GM21528 (cell line): ENCODE data around the gene PPFIA1.
"Not testable (repeated sequence)": the region's sequence is repeated elsewhere in the genome, so short reads cannot be mapped to it uniquely, and the experiment has no call there.

Experiments
- ATAC-seq: cut with Tn5 transposase; IDR thresholded peaks from one replicate; pipeline ENCODE4 v1.9.1; 2021; ENCODE audit warnings: mild to moderate bottlenecking, moderate library complexity; ENCODE audit not compliant: unreplicated experiment, low FRiP score

PPFIA1 gene

DNA sequence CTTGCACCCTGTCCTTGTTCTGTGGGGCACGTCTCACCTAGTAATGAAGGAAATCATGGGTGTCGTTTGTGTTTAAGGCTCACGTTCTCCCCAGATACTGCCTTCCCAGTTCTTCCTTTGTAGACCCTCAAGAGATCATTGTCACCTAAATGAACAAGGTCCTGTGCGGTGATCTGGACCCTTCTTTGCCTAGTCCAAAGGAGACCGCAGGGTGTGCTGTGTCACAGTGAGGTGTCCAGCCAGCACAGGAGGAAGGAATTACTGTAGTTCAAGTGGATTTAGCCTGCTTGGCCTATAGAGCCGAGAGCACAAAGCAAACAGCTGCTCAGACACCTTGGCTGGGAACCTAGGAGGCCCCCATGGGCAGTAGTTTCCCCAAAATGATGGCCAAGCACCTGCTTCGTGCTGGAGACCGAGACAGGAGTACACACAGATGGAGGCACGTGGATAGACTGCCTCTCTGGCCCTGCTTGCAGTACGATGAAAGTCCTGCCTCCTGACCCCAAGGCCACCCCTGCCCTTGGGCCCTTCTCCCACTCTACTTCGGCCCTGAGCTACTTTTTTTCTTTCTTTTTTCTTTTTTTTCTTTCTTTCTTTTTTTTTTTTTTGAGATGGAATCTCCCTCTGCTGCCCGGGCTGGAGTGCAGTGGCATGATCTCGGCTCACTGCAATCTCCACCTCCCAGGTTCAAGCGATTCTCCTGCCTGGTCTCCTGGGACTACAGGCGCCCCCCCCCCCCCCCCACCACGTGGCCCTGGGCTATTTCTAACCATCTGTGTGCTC lies 19.4 kb upstream of the PPFIA1 start:
- ATAC-seq = no peak

DNA sequence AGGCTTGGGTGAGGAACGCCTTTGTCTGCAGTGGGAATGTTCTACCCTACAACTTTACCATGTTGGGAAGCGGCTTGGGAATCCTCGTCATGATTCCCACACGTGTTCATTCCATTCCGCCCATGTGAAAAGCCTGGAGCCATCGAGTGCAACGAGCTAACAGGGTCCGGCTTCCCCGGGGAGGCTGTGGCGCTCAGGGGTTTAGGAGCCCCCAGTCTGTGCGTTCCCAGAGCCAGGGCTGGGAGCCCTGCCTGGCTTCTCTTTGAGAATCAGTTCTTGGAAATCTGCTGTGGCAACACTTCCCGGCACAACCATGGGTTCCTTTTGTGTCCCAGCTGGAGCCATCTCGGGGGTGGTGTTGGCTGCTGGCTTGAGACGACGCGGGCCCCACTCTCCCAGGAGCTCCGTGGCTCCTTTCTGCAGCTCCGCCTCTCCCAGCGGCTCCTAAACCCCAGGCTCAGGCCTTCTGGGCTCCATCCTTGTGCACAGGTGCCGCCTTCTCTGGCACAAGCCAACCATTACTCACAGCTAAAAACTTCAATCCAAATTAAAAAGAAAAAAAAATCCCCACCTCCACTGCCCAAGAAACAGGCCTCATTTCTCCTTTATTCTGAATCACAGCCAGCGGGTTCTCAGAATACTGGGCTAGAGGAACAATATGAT lies 18.7 kb upstream of the PPFIA1 start:
- ATAC-seq = no peak

GRCh38 chr11:70252844-70253243 lies 17.6 kb upstream of the PPFIA1 start:
- ATAC-seq = no peak

GRCh38 chr11:70255477-70256116 lies 14.9 kb upstream of the PPFIA1 start:
- no peak for ATAC-seq

DNA sequence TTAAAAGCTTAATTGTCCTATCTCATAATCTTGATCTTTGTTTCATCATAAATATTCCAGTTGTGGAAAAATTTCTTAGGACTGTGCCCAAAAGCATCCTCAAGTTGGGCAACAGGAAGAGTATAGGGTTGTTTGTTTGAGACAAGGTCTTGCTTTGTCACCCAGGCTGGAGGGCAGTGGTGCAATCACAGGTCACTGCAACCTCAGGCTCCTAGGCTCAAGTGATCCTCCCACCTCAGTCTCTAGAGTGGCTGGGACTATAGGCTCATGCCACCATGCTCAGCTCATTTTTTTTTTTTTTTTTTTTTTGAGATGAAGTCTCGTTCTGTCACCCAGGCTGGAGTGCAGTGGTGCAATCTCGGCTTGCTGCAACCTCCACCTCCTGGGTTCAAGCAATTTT lies 11.4 kb upstream of the PPFIA1 start:
- not testable (repeated sequence) for ATAC-seq

DNA sequence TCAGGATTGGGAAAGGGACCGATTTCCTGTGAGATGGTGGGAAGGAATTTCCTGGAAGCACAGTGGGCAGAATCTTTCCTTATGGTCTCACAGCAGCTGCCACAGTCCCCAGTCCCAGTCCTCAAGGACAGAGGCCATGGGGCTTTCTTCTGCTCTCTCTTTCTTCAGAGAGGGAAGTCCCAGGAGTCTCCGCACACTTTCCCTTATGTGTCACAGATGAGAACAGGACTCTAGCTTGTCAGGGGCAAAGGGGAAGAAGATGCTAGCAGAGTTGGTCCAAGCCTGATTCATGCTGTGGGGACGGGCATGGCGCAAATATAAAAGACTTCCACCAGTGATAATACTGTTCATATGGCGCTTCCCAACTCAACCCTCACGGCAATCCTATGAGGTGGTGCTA lies 7.5 kb upstream of the PPFIA1 start:
- ATAC-seq = no peak

DNA sequence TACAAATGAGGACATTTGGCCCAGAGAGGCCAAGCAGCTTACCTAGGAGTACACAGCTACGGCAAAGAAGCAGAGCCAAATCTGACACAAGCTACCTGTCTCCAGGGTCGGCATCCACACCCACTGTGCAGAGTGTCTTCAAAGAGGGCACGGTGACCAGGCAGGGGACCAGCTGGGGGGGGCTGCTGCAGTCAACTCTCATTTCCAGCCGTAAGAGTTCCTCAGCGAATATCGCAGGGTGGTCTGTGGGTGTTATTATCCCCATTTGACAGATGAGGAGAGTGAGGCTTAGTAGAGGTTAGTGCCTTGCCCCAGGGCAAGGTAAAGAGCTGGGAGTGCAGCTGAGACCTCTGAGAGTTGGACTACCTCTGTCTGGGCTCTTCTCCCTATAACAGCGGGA lies 7.1 kb upstream of the PPFIA1 start:
- ATAC-seq = no peak

DNA sequence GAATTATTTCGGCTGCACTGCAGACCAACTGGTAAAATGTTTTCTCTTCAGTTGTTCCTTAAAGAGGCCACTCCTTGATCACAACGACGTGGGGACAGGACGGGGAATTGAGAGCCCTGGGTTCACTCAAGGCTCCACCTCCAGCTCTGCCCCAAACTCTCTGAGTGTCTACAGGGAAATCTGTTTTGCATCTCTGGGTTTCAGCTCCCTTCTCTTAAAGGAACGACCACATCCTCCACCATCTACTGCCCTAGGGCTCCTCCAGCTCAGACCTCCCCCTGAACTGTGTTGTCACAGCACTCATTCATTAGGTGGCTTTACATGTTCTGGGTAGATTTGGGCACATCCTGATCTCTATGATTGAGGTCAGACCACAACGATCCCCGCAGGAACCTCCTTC lies 5.1 kb upstream of the PPFIA1 start:
- no peak for ATAC-seq

DNA sequence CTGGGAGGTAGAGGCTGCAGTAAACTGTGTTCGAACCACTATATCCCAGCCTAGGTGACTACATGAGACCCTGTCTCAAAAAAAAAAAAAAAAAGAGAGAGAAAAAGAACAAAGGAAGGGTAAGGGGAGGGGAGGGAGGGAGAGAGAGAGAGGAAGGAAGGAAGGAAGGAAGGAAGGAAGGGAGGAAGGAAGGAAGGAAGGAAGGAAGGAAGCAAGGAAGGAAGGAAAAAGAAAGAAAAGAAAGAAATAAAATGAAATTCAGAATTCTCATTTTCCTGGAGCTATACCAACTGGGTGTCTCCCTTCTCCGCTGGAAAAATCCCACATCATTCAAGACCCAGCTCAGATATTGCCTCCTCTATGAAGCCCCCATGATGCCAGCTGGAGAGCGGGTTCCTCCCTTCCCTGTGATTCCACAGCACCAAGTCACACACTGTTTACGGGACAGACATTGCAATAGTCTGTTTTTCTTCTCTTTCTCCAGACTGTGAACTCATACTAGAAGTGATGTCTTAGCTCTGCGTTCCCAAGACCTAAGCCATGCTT lies 3.0 kb upstream of the PPFIA1 start:
- ATAC-seq = no peak

GRCh38 chr11:70268526-70268925 lies 2.0 kb upstream of the PPFIA1 start:
- ATAC-seq = no peak

DNA sequence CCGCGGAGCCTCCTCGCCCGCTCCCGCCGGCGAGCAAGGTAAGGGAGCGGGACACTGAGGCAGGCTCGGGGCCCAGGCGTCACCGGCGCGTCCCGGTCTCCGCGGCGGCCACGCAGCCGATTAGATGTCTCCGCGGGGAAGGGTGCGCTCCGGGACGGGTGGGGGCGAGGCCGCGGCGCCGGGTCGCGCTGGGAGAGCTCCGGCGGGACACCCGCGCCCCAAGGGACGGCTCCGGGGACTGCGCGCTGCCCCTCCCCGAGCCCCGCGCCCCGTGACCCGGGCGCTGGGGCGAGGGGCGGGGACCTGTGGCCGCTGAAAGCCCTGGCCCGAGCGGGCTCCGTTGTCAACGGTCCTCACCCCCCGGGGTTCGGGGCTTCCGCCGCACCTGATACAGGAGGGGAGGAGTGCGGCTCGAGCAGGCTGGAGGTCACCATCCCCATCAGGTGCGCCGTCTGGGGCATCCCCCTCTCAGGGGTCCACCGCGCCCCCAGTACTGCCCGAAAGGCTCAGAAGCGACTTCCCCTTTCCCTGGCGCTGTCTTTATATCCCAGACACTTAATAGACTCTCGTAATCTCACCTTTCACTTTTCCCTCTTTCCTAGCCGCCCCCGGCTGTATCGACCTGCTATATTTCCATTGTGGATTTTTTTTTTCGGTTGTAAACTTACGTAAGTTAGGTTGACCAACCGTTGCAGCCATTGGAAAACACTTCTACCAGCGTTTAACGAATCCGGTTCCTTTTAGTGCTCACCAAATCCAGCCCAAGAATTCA lies 573 bp downstream of the PPFIA1 start:
- peak; percentile 38 for ATAC-seq

DNA sequence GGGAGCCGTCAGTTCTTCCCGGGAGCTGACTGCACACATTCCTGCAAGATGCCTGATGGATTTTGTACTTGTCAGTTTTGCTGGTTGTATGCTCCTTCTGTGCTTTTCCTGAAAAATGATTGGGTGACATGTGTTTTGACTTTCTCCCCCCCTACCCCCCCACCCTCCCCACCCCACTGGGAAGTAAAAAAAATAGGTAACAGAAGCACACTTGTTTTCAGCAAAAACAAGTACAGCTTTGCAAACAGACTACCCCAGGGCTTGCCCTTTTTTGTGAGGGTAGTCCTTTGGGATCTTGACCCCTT lies 1.1 kb downstream of the PPFIA1 start:
- no peak for ATAC-seq

DNA sequence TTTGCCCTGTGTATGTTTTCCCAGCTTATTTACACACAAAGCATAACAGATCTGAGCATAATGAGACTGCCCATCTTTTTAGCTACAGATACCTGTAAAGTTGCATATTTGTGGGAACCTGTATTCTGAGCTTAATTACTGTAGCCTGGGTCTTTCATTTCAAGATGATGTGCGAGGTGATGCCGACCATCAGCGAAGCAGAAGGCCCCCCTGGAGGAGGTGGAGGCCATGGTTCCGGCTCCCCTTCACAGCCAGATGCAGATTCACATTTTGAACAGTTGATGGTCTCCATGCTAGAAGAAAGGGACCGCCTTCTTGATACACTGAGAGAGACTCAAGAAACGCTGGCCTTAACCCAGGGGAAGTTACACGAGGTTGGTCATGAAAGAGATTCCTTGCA lies 1.5 kb downstream of the PPFIA1 start:
- ATAC-seq = no peak

- no peak for ATAC-seq
Observed at GRCh38 chr11:70278994-70279393, 8.5 kb downstream of the PPFIA1 start.

DNA sequence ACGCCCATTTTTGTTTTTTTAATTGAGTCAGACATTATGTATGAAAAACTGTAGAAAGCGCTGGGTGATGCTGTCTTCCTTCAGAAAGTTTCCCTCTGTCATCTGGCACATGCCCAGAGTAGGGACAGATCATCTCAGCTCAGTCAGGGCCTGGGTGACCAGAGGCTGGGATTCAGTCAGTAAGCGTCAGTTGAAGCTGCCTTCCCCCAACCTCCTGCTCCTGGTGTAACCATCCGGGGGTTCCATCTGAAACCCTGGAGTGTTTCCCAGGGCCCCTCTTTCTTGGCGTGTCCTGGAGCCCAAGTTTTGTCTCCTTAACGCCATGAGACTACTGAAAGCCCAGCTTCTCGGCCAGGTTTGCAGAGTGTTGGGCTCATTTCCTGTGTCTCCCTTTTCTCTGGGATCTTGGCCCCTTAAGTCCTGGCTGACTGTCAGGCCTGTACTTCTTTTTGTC lies 10.7 kb downstream of the PPFIA1 start:
- no peak for ATAC-seq

DNA sequence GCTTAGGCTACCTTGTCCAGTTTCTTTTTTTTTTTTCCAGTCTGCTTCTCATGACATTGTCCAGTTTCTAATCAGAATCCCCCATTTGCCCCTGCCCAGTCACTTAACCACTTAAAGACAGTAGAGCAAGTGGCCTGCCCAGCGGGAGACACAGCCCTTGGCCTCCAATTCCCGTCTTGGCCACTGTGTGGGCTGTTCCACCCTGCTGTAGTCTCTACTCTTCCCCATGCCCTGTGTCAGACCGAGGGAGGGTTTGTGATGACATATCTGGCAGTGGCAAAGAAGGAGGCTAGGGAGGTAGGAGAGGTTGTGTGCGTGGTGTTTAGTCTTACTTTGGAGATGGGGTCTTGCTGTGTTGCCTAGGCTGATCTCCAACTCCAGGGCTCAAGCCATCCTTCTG lies 11.5 kb downstream of the PPFIA1 start:
- ATAC-seq = no peak

- ATAC-seq = no peak
Observed at GRCh38 chr11:70288721-70289120, 18.2 kb downstream of the PPFIA1 start.

DNA sequence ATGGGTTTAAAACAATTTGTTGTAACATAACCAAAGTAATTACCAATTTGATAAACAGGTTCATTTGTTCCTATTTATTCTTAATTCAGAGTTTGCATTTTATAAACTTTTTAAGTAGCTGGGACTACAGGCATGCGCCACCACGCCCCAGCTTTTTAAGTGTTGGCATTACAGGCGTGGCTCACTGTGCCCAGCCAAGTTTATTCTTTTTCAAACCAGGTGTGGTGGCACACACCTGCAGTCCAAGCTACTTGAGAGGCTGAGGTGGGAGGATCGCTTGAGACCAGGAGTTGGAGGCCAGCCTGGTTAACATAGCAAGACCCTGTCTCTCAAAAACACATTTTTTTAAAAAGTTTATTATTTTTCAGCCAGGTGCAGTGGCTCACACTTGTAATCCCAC lies 19.1 kb downstream of the PPFIA1 start:
- ATAC-seq = no peak

DNA sequence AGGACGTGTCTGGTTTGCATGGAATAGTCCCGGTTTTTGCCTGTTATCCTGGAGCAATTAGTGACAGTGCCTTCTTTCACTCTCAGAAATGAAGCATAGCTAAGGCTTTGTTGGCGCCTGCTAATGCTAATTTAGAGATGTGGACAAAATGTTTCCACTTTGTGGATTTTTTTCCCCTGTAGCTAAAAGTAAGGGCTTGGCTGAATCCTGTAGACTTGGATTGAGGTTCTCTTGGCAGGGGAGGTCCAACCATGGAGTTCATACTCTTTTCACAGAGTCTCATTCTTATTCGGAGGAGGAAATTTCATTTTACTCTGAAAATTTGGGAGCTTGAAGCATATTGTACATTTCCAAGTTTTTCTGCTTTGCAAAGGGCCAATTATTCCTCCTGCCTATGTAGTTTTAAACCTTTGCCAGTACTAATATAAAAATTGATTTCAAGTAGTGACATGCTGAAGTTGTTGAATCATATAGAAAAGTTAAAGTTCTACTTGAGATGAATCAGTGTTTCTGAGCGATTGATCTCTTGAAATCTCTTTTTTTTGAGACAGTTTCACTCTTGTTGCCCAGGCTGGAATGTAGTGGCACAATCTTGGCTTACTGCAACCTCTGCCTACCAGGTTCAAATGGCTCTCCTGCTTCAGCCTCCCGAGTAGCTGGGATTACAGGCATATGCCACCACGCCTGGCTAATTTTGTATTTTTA lies 20.0 kb downstream of the PPFIA1 start:
- ATAC-seq = no peak

DNA sequence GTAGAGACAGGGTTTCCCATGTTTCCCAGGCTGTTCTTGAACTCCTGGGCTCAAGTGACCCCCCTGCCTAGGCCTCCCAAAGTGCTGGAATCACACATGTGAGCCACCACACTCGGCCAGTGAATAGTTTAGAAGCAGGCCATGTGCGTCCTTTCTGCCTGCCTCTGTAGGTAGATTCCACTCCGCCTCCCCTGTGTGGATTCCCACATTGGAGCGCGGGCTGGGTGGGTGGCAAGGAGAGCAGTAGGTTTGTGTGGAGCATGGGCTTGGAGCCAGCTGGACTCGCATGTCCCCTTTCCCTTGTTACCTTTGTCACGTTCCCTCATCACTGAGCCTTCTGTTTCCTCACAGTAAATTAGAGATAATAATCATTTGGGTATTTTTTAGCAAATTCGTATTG lies 21.7 kb downstream of the PPFIA1 start:
- ATAC-seq = no peak
